NCI-H345 (cell line): ENCODE data around the gene BANP.
A peak's percentile ranks its signal among the peaks of the same experiment; 100 is the strongest.
"Not testable (repeated sequence)": the region's sequence is repeated elsewhere in the genome, so short reads cannot be mapped to it uniquely, and the experiment has no call there.

Experiments used
- DNase-seq: peaks from one replicate; lab custom pipeline; 2025; lab: John Stamatoyannopoulos, UW

Gene BANP

GRCh38 chr16:87950765-87951551 lies at the start of gene BANP:
BANP (plus strand) TSS chr16:87951434; CDS start chr16:87975116, 23,682 bp downstream.
- DNase-seq: peak; percentile 96

GRCh38 chr16:87904963-87905362 lies 46.3 kb upstream of the BANP start:
- not testable (repeated sequence) for DNase-seq

GRCh38 chr16:87905521-87905920 lies 45.7 kb upstream of the BANP start:
- DNase-seq: not testable (repeated sequence)

- not testable (repeated sequence) for DNase-seq
Measured at GRCh38 chr16:87908101-87908500, 43.1 kb upstream of the BANP start.

GRCh38 chr16:87909203-87909935 lies 41.9 kb upstream of the BANP start:
- DNase-seq: peak; percentile 34

GRCh38 chr16:87911106-87911763 lies 40.0 kb upstream of the BANP start:
- DNase-seq: peak; percentile 70

GRCh38 chr16:87912691-87913090 lies 38.5 kb upstream of the BANP start:
- DNase-seq: not testable (repeated sequence)

- not testable (repeated sequence) for DNase-seq
Measured at GRCh38 chr16:87914021-87914725, 37.1 kb upstream of the BANP start.

GRCh38 chr16:87914812-87915211 lies 36.4 kb upstream of the BANP start:
- no peak for DNase-seq

GRCh38 chr16:87917503-87917902 lies 33.7 kb upstream of the BANP start:
- DNase-seq: no peak

GRCh38 chr16:87918338-87918737 lies 32.9 kb upstream of the BANP start:
- DNase-seq: no peak

- DNase-seq: no peak
Measured at GRCh38 chr16:87918866-87919680, 32.2 kb upstream of the BANP start.

GRCh38 chr16:87919681-87919994 lies 31.6 kb upstream of the BANP start:
- no peak for DNase-seq

- DNase-seq: no peak
Measured at GRCh38 chr16:87921236-87921773, 29.9 kb upstream of the BANP start.

GRCh38 chr16:87922250-87922871 lies 28.9 kb upstream of the BANP start:
- DNase-seq: no peak

- DNase-seq: peak; percentile 97
Measured at GRCh38 chr16:87924041-87924810, 27.0 kb upstream of the BANP start.

GRCh38 chr16:87924811-87925670 lies 26.2 kb upstream of the BANP start:
- DNase-seq: peak; percentile 97

GRCh38 chr16:87926246-87927194 lies 24.7 kb upstream of the BANP start:
- DNase-seq: peak; percentile 53
